Mucosa of stomach (tissue), 1 donor: ENCODE data around the gene RNH1.

Source experiments
- H3K27me3 ChIP-seq: one replicate; pipeline ENCODE4 v1.7.0; 2013; ENCODE audit warnings: mild to moderate bottlenecking, low read length; ENCODE audit not compliant: control insufficient read depth, insufficient read depth
- H3K36me3 ChIP-seq: one replicate; pipeline ENCODE4 v1.7.0; 2013; ENCODE audit warnings: low read length; ENCODE audit not compliant: control insufficient read depth, insufficient read depth
- H3K4me1 ChIP-seq: one replicate; pipeline ENCODE4 v1.7.0; 2013; ENCODE audit warnings: mild to moderate bottlenecking, low read length; ENCODE audit not compliant: control insufficient read depth, insufficient read depth
- H3K4me3 ChIP-seq: one replicate; pipeline ENCODE4 v1.7.0; 2013; ENCODE audit warnings: low read length
- H3K9ac ChIP-seq: one replicate; pipeline ENCODE4 v1.7.0; 2013; ENCODE audit warnings: mild to moderate bottlenecking, low read length, moderate library complexity
- H3K9me3 ChIP-seq: one replicate; pipeline ENCODE4 v1.7.0; 2013; ENCODE audit warnings: mild to moderate bottlenecking, low read length, moderate library complexity; ENCODE audit not compliant: control insufficient read depth
- donor health status: Pancreatic carcinoma.

Gene RNH1

GRCh38 chr11:459511-460220, 47.4 kb downstream of the RNH1 start:
- Histone ChIP-seq H3K4me1 (no peaks in the 10 kb centered on the region), H3K9ac (no peak overlapping the region), H3K27me3 (no peaks in the 10 kb centered on the region), H3K9me3 (no peaks in the 10 kb centered on the region), H3K4me3 (no peak overlapping the region), H3K36me3 (no peaks in the 10 kb centered on the region)

- Histone ChIP-seq H3K4me1 (no peaks in the 10 kb centered on the region), H3K9ac (no peak overlapping the region), H3K4me3 (no peak overlapping the region), H3K9me3 (no peaks in the 10 kb centered on the region), H3K36me3 (no peaks in the 10 kb centered on the region), H3K27me3 (no peaks in the 10 kb centered on the region)
Measured at GRCh38 chr11:457111-457760, 49.8 kb downstream of the RNH1 start.

GRCh38 chr11:456533-456932, 50.5 kb downstream of the RNH1 start:
- H3K36me3 ChIP-seq = no peaks in the 10 kb centered on the region
- no peak overlapping the region for H3K4me3 ChIP-seq
- peaks cover 5% of the 10 kb centered on the region for H3K4me1 ChIP-seq
- no peaks in the 10 kb centered on the region for H3K27me3 ChIP-seq
- H3K9ac ChIP-seq = no peak overlapping the region
- H3K9me3 ChIP-seq = no peaks in the 10 kb centered on the region

GRCh38 chr11:455566-456147, 51.4 kb downstream of the RNH1 start:
- no peak overlapping the region for H3K4me3 ChIP-seq
- no peaks in the 10 kb centered on the region for H3K27me3 ChIP-seq
- no peaks in the 10 kb centered on the region for H3K36me3 ChIP-seq

GRCh38 chr11:454801-455565, 52.1 kb downstream of the RNH1 start:
- H3K9me3 ChIP-seq = no peaks in the 10 kb centered on the region

More at GRCh38 chr11:455566-456147, 51.4 kb downstream of the RNH1 start:
- H3K9ac ChIP-seq = no peak overlapping the region
- H3K9me3 ChIP-seq = no peaks in the 10 kb centered on the region
- peaks cover 13% of the 10 kb centered on the region for H3K4me1 ChIP-seq

GRCh38 chr11:454043-454442, 53.0 kb downstream of the RNH1 start:
- no peak overlapping the region for H3K4me3 ChIP-seq
- H3K9ac ChIP-seq = no peak overlapping the region
- H3K36me3 ChIP-seq = no peaks in the 10 kb centered on the region
- peaks cover 21% of the 10 kb centered on the region for H3K4me1 ChIP-seq
- no peaks in the 10 kb centered on the region for H3K27me3 ChIP-seq
- H3K9me3 ChIP-seq = no peaks in the 10 kb centered on the region

More at GRCh38 chr11:454801-455565, 52.1 kb downstream of the RNH1 start:
- no peaks in the 10 kb centered on the region for H3K36me3 ChIP-seq
- H3K9ac ChIP-seq = no peak overlapping the region
- peaks cover 13% of the 10 kb centered on the region for H3K4me1 ChIP-seq
- H3K27me3 ChIP-seq = no peaks in the 10 kb centered on the region
- H3K4me3 ChIP-seq = no peak overlapping the region

- Histone ChIP-seq H3K4me3 (no peak overlapping the region), H3K9me3 (no peaks in the 10 kb centered on the region), H3K27me3 (no peaks in the 10 kb centered on the region), H3K9ac (no peak overlapping the region), H3K36me3 (no peaks in the 10 kb centered on the region), H3K4me1 (peaks cover 25% of the 10 kb centered on the region)
Measured at GRCh38 chr11:453564-453963, 53.5 kb downstream of the RNH1 start.

GRCh38 chr11:452916-453527, 54.0 kb downstream of the RNH1 start:
- Histone ChIP-seq H3K9ac (no peak overlapping the region), H3K4me3 (no peak overlapping the region), H3K36me3 (no peaks in the 10 kb centered on the region), H3K27me3 (no peaks in the 10 kb centered on the region), H3K4me1 (peaks cover 27% of the 10 kb centered on the region), H3K9me3 (no peaks in the 10 kb centered on the region)

- no peaks in the 10 kb centered on the region for H3K9me3 ChIP-seq
Measured at GRCh38 chr11:452203-452744, 54.8 kb downstream of the RNH1 start.

GRCh38 chr11:451738-452137, 55.3 kb downstream of the RNH1 start:
- no peaks in the 10 kb centered on the region for H3K27me3 ChIP-seq
- no peaks in the 10 kb centered on the region for H3K36me3 ChIP-seq
- H3K4me3 ChIP-seq = no peak overlapping the region

More at GRCh38 chr11:452203-452744, 54.8 kb downstream of the RNH1 start:
- no peaks in the 10 kb centered on the region for H3K36me3 ChIP-seq
- H3K9ac ChIP-seq = no peak overlapping the region
- H3K4me1 ChIP-seq = peaks cover 27% of the 10 kb centered on the region
- no peaks in the 10 kb centered on the region for H3K27me3 ChIP-seq
- H3K4me3 ChIP-seq = no peak overlapping the region

GRCh38 chr11:450809-451451, 56.1 kb downstream of the RNH1 start:
- H3K9me3 ChIP-seq = no peaks in the 10 kb centered on the region
- no peaks in the 10 kb centered on the region for H3K27me3 ChIP-seq
- H3K36me3 ChIP-seq = no peaks in the 10 kb centered on the region
- H3K4me3 ChIP-seq = peak overlapping the region; percentile 67
- peaks cover 28% of the 10 kb centered on the region for H3K4me1 ChIP-seq
- H3K9ac ChIP-seq = peak overlapping the region; percentile 72

More at GRCh38 chr11:451738-452137, 55.3 kb downstream of the RNH1 start:
- Histone ChIP-seq H3K9me3 (no peaks in the 10 kb centered on the region), H3K9ac (no peak overlapping the region), H3K4me1 (peaks cover 27% of the 10 kb centered on the region)
